SK-N-SH treated with all-trans-retinoic acid at 6 μM for 48 hours (cell line): ENCODE results near the gene VEZF1.

Experiments used
- ATAC-seq: fragments of 200-7000 bp; cut with Tn5 transposase; 3 replicates; pipeline ENCODE4 v1.9.1; 2020; ENCODE audit warnings: mild to moderate bottlenecking, moderate library complexity
- ARNTL ChIP-seq: fragments of 450-650 bp; formaldehyde crosslinking; IDR thresholded peaks from 2 replicates; pipeline ENCODE4 v1.5.0; 2020; ENCODE audit warnings: low read depth, mild to moderate bottlenecking, moderate library complexity, borderline replicate concordance
- BACH2 ChIP-seq: fragments of 250-450 bp; sonication (Bioruptor Pico); IDR thresholded peaks from 2 replicates; pipeline ENCODE4 v1.9.0; 2021; ENCODE audit warnings: mild to moderate bottlenecking, borderline replicate concordance
- CREB5 ChIP-seq: fragments of 250-450 bp; sonication (Bioruptor Pico); IDR thresholded peaks from 2 replicates; pipeline ENCODE4 v1.5.1; 2020; ENCODE audit warnings: low read depth, mild to moderate bottlenecking, moderate library complexity
- CSDC2 ChIP-seq: fragments of 250-450 bp; sonication (Bioruptor Pico); IDR thresholded peaks from 2 replicates; pipeline ENCODE4 v1.5.0; 2020; ENCODE audit warnings: mild to moderate bottlenecking, moderate library complexity
- ESRRG ChIP-seq: fragments of 250-450 bp; sonication (Bioruptor Pico); IDR thresholded peaks from 2 replicates; pipeline ENCODE4 v1.6.1; 2021; ENCODE audit warnings: mild to moderate bottlenecking
- GLIS3 ChIP-seq: fragments of 250-450 bp; sonication (Bioruptor Pico); IDR thresholded peaks from 2 replicates; pipeline ENCODE4 v1.5.0; 2020; ENCODE audit warnings: mild to moderate bottlenecking, moderate library complexity
- ISL1 ChIP-seq: fragments of 250-450 bp; sonication (Bioruptor Pico); IDR thresholded peaks from 2 replicates; pipeline ENCODE4 v2.1.2; 2022; ENCODE audit warnings: mild to moderate bottlenecking, moderate library complexity
- OSR1 ChIP-seq: fragments of 250-450 bp; sonication (Bioruptor Pico); IDR thresholded peaks from 2 replicates; pipeline ENCODE4 v1.8.0; 2022; ENCODE audit warnings: moderate library complexity, mild to moderate bottlenecking, inconsistent platforms
- PPARA ChIP-seq: fragments of 250-450 bp; sonication (Bioruptor Pico); IDR thresholded peaks from 2 replicates; pipeline ENCODE4 v1.5.0; 2020; ENCODE audit warnings: mild to moderate bottlenecking, borderline replicate concordance
- RARB ChIP-seq: fragments of 250-450 bp; sonication (Bioruptor Pico); IDR thresholded peaks from 2 replicates; pipeline ENCODE4 v1.8.0; 2021; ENCODE audit warnings: mild to moderate bottlenecking, moderate library complexity
- SNAI2 ChIP-seq: fragments of 250-450 bp; sonication (Bioruptor Pico); IDR thresholded peaks from 2 replicates; pipeline ENCODE4 v1.5.0; 2020; ENCODE audit warnings: mild to moderate bottlenecking, moderate library complexity
- TCF4 ChIP-seq: fragments of 250-450 bp; sonication (Bioruptor Pico); IDR thresholded peaks from 2 replicates; pipeline ENCODE4 v1.8.0; 2021; ENCODE audit warnings: mild to moderate bottlenecking, moderate library complexity, borderline replicate concordance
- TOX ChIP-seq: fragments of 250-450 bp; sonication (Bioruptor Pico); IDR thresholded peaks from 2 replicates; pipeline ENCODE4 v1.8.0; 2021; ENCODE audit warnings: mild to moderate bottlenecking, moderate library complexity, borderline replicate concordance
- TSHZ2 ChIP-seq: fragments of 250-450 bp; sonication (Bioruptor Pico); IDR thresholded peaks from 2 replicates; pipeline ENCODE4 v1.5.0; 2020; ENCODE audit warnings: mild to moderate bottlenecking, moderate library complexity
- ZC3H10 ChIP-seq: fragments of 250-450 bp; sonication (Bioruptor Pico); IDR thresholded peaks from 2 replicates; pipeline ENCODE4 v1.5.1; 2021; ENCODE audit warnings: mild to moderate bottlenecking, moderate library complexity
- ZFP3 ChIP-seq: fragments of 250-450 bp; sonication (Bioruptor Pico); IDR thresholded peaks from 2 replicates; pipeline ENCODE4 v1.5.0; 2020; ENCODE audit warnings: mild to moderate bottlenecking, moderate library complexity
- ZFP30 ChIP-seq: fragments of 450-650 bp; formaldehyde crosslinking; IDR thresholded peaks from 2 replicates; pipeline ENCODE4 v1.5.0; 2022; ENCODE audit warnings: mild to moderate bottlenecking, moderate library complexity
- ZNF565 ChIP-seq: fragments of 450-650 bp; formaldehyde crosslinking; conservative IDR thresholded peaks from 2 replicates; pipeline ENCODE4 v1.5.0; 2020; ENCODE audit warnings: low read depth, mild to moderate bottlenecking, moderate library complexity
- ZNF70 ChIP-seq: fragments of 450-650 bp; formaldehyde crosslinking; IDR thresholded peaks from 2 replicates; pipeline ENCODE4 v1.5.0; 2020; ENCODE audit warnings: mild to moderate bottlenecking, moderate library complexity
- ZNF8 ChIP-seq: fragments of 450-650 bp; formaldehyde crosslinking; IDR thresholded peaks from 2 replicates; pipeline ENCODE4 v1.5.0; 2020; ENCODE audit warnings: mild to moderate bottlenecking, moderate library complexity
- TF ChIP-seq, protein P1 (sequence below): fragments of 250-450 bp; sonication (Bioruptor Pico); IDR thresholded peaks from 2 replicates; pipeline ENCODE4 v1.8.0; 2020; ENCODE audit warnings: mild to moderate bottlenecking, moderate library complexity, borderline replicate concordance
- TF ChIP-seq, protein P2 (sequence below): fragments of 250-450 bp; sonication (Bioruptor Pico); IDR thresholded peaks from 2 replicates; pipeline ENCODE4 v1.5.1; 2021; ENCODE audit warnings: mild to moderate bottlenecking, moderate library complexity

VEZF1 gene

GRCh38 chr17:57944908-57945307 lies 43.1 kb downstream of the VEZF1 start (continued):
- TF ChIP-seq SNAI2 (CRISPR knock-in tag), result no peak
- TF ChIP-seq ZNF565 (CRISPR knock-in tag), result no peak
- no peak; the same call in 1 of the 2 replicates for TF ChIP-seq TOX (CRISPR knock-in tag)

- no peak for ATAC-seq
- TF ChIP-seq BACH2 (CRISPR knock-in tag) (no peak), ISL1 (CRISPR knock-in tag) (no peak), ZNF70 (no peak), OSR1 (CRISPR knock-in tag) (no peak), PPARA (no peak), TCF4 (CRISPR knock-in tag) (no peak), ZNF565 (CRISPR knock-in tag) (no peak), ZNF8 (CRISPR knock-in tag) (no peak), ZFP3 (CRISPR knock-in tag) (no peak), ESRRG (CRISPR knock-in tag) (no peak), RARB (CRISPR knock-in tag) (no peak), CSDC2 (CRISPR knock-in tag) (no peak)
Measured at GRCh38 chr17:57943645-57944044, 44.4 kb downstream of the VEZF1 start.

DNA sequence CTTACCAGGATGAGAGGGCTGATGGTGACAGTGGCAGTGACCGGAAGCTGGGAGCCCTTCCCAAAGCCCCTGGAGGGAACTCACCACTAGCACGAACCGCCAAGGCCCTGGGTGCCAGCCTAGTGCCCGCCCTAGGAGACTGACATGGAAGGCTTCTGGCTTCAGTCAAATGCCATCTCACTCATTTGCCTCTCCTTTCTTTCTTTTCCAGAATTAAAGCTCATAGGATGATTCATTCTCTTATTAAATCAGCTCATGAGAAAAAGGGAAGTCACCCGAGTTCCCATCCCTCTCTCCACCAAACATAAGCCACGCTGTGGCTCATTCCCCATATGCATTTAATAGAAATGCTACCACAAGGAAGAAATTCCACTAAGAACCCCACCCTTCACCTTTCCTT lies 44.9 kb downstream of the VEZF1 start:
- peak; percentile 70 for ATAC-seq
- TF ChIP-seq ZC3H10, result peak; percentile 69; the same call in 1 of the 2 replicates
- peak; percentile 63 for TF ChIP-seq ISL1 (CRISPR knock-in tag)
- TF ChIP-seq ZFP3 (CRISPR knock-in tag), result 0 out of 2 replicates have a peak, but pooled peaks have one; percentile 39
- no peak for TF ChIP-seq SNAI2 (CRISPR knock-in tag)
- no peak for TF ChIP-seq BACH2 (CRISPR knock-in tag)
- TF ChIP-seq CREB5 (CRISPR knock-in tag), result 0 out of 2 replicates have a peak, but pooled peaks have one; percentile 22
- TF ChIP-seq, protein P1, sequence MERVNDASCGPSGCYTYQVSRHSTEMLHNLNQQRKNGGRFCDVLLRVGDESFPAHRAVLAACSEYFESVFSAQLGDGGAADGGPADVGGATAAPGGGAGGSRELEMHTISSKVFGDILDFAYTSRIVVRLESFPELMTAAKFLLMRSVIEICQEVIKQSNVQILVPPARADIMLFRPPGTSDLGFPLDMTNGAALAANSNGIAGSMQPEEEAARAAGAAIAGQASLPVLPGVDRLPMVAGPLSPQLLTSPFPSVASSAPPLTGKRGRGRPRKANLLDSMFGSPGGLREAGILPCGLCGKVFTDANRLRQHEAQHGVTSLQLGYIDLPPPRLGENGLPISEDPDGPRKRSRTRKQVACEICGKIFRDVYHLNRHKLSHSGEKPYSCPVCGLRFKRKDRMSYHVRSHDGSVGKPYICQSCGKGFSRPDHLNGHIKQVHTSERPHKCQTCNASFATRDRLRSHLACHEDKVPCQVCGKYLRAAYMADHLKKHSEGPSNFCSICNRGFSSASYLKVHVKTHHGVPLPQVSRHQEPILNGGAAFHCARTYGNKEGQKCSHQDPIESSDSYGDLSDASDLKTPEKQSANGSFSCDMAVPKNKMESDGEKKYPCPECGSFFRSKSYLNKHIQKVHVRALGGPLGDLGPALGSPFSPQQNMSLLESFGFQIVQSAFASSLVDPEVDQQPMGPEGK (CRISPR knock-in tag), result peak; percentile 66; the same call in 1 of the 2 replicates
- 0 out of 2 replicates have a peak, but pooled peaks have one; percentile 33 for TF ChIP-seq ARNTL

DNA sequence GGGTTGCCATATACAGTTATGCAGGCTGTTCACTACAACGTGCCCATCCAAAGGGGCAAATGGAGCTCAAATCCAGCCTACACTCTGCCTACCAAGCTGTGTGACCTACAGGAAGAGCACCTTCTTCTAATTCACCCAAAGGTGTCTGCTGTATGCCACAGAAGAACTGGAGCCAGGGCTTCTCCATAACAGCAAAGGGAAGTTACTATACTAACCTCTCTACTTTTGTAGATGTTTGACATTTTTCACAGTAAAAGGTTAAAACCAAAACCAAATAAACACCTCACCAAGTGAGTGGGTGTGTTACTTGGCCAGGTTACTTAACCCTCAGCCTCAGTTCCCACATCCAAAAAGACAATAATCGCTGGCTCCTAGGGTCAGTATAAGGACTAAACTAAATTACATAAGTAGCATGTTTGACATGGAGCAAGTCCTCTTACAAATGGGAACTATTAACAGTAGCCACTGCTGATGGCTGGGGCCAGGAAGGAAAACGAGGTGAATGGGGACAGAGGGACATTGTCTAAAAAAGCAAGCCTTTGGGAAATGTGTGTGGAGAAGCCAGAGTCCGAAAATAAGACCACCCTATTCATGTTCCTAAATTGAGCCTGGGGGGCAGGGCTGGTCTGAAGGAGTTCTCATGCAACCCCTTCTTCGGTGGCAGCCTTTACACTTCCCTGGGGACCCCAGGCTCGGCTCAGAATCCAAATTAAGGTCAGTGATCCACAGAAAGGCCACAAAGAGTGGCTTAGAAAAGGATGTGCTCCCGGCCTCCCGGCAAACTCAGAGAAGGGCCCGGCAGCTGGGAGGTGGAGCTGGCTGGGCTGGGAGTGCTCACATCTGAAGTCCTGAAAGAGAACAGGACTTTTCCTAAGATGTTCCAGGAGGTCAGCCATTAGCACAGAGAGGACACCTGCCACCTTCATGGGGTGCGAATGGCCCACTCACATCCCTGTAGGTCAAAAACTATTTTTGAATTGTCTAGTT lies 46.4 kb downstream of the VEZF1 start:
- no peak for ATAC-seq
- TF ChIP-seq, protein P1 (CRISPR knock-in tag), result no peak
- TF ChIP-seq ZNF565 (CRISPR knock-in tag) (no peak), ESRRG (CRISPR knock-in tag) (no peak), TCF4 (CRISPR knock-in tag) (no peak), ISL1 (CRISPR knock-in tag) (no peak), GLIS3 (CRISPR knock-in tag) (no peak), OSR1 (CRISPR knock-in tag) (no peak), TSHZ2 (no peak), RARB (CRISPR knock-in tag) (no peak), CSDC2 (CRISPR knock-in tag) (no peak), ZFP3 (CRISPR knock-in tag) (no peak), ZNF8 (CRISPR knock-in tag) (no peak), CREB5 (CRISPR knock-in tag) (no peak), PPARA (no peak), TOX (CRISPR knock-in tag) (no peak), ZFP30 (CRISPR knock-in tag) (no peak), BACH2 (CRISPR knock-in tag) (no peak), ZNF70 (no peak)
- TF ChIP-seq, protein P2, sequence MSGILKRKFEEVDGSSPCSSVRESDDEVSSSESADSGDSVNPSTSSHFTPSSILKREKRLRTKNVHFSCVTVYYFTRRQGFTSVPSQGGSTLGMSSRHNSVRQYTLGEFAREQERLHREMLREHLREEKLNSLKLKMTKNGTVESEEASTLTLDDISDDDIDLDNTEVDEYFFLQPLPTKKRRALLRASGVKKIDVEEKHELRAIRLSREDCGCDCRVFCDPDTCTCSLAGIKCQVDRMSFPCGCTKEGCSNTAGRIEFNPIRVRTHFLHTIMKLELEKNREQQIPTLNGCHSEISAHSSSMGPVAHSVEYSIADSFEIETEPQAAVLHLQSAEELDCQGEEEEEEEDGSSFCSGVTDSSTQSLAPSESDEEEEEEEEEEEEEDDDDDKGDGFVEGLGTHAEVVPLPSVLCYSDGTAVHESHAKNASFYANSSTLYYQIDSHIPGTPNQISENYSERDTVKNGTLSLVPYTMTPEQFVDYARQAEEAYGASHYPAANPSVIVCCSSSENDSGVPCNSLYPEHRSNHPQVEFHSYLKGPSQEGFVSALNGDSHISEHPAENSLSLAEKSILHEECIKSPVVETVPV (CRISPR knock-in tag), result no peak
